Measurements from ENCODE around the gene ZKSCAN7.

The ZKSCAN7 gene

DNA sequence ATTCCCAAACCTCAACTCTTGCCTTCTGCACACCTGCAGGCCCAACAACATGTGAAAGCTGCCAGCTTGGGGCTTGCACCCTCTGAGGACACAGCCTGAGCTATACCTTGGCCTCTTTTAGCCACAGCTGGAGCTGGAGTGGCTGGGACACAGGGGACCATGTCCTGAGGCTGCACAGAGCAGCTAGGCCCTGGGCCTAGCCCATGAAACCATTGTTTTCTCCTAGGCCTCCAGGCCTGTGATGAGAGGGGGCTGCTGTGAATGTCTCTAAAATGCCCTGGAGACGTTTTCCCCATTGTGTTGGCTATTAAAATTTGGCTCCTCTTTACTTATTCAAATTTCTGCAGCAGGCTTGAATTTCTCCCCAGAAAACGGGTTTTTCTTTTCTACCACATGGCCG is 7.2 kb downstream of the ZKSCAN7 start:
- H3K4me3 ChIP-seq (ENCODE audit: low read depth, low read length, poor library complexity, severe bottlenecking): no peak overlapping the region
- no peak overlapping the region for H2AFZ ChIP-seq (ENCODE audit: low read length)
- TF ChIP-seq, protein P1, sequence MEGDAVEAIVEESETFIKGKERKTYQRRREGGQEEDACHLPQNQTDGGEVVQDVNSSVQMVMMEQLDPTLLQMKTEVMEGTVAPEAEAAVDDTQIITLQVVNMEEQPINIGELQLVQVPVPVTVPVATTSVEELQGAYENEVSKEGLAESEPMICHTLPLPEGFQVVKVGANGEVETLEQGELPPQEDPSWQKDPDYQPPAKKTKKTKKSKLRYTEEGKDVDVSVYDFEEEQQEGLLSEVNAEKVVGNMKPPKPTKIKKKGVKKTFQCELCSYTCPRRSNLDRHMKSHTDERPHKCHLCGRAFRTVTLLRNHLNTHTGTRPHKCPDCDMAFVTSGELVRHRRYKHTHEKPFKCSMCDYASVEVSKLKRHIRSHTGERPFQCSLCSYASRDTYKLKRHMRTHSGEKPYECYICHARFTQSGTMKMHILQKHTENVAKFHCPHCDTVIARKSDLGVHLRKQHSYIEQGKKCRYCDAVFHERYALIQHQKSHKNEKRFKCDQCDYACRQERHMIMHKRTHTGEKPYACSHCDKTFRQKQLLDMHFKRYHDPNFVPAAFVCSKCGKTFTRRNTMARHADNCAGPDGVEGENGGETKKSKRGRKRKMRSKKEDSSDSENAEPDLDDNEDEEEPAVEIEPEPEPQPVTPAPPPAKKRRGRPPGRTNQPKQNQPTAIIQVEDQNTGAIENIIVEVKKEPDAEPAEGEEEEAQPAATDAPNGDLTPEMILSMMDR (IDR thresholded peaks at IDR 0.05; ENCODE audit: low read length): no peak
- TF ChIP-seq EZH2 (IDR thresholded peaks at IDR 0.05; ENCODE audit: borderline replicate concordance, low read length): no peak
- H3K27me3 ChIP-seq (ENCODE audit: insufficient read depth, low read length): no peaks in the 10 kb centered on the region
- H3K9ac ChIP-seq (ENCODE audit: low read length): no peak overlapping the region
- H3K9me2 ChIP-seq (ENCODE audit: low read depth, low read length): no peaks in the 10 kb centered on the region
- H3K27ac ChIP-seq (ENCODE audit: low read depth, low read length, poor library complexity, severe bottlenecking): no peak overlapping the region
- peaks cover 14% of the 10 kb centered on the region; the same call in 1 of the 2 replicates for H3K9me3 ChIP-seq (ENCODE audit: low read length)
- H3F3A ChIP-seq (ENCODE audit: insufficient read depth, low read length): no peaks in the 10 kb centered on the region
- H3K4me2 ChIP-seq (ENCODE audit: low read length): no peak overlapping the region
- no peaks in the 10 kb centered on the region for H3K79me2 ChIP-seq (ENCODE audit: insufficient read depth, low read length)
- no peaks in the 10 kb centered on the region for H3K4me1 ChIP-seq (ENCODE audit: insufficient read depth, low read length, severe bottlenecking)
- H4K20me1 ChIP-seq (ENCODE audit: insufficient read depth, low read length): no peaks in the 10 kb centered on the region
- peaks cover 16% of the 10 kb centered on the region for H3K36me3 ChIP-seq (ENCODE audit: insufficient read depth, low read length)

- H3K9ac ChIP-seq (ENCODE audit: low read length): no peak overlapping the region
- no peak overlapping the region for H3K4me2 ChIP-seq (ENCODE audit: low read length)
- H3K79me2 ChIP-seq (ENCODE audit: insufficient read depth, low read length): no peaks in the 10 kb centered on the region
- no peaks in the 10 kb centered on the region for H4K20me1 ChIP-seq (ENCODE audit: insufficient read depth, low read length)
- no peak overlapping the region for H2AFZ ChIP-seq (ENCODE audit: low read length)
- H3K4me1 ChIP-seq (ENCODE audit: insufficient read depth, low read length, severe bottlenecking): no peaks in the 10 kb centered on the region
- H3K27ac ChIP-seq (ENCODE audit: low read depth, low read length, poor library complexity, severe bottlenecking): no peak overlapping the region
- H3K27me3 ChIP-seq (ENCODE audit: insufficient read depth, low read length): no peaks in the 10 kb centered on the region
- no peaks in the 10 kb centered on the region for H3K9me2 ChIP-seq (ENCODE audit: low read depth, low read length)
- TF ChIP-seq EZH2 (IDR thresholded peaks at IDR 0.05; ENCODE audit: borderline replicate concordance, low read length): no peak
- TF ChIP-seq, protein P1 (IDR thresholded peaks at IDR 0.05; ENCODE audit: low read length): no peak
- no peaks in the 10 kb centered on the region for H3F3A ChIP-seq (ENCODE audit: insufficient read depth, low read length)
- peaks cover 38% of the 10 kb centered on the region for H3K9me3 ChIP-seq (ENCODE audit: low read length)
- peaks cover 18% of the 10 kb centered on the region; the same call in 1 of the 2 replicates for H3K36me3 ChIP-seq (ENCODE audit: insufficient read depth, low read length)
- H3K4me3 ChIP-seq (ENCODE audit: low read depth, low read length, poor library complexity, severe bottlenecking): no peak overlapping the region
Observed at GRCh38 chr3:44568561-44568960, 13.6 kb downstream of the ZKSCAN7 start.

DNA sequence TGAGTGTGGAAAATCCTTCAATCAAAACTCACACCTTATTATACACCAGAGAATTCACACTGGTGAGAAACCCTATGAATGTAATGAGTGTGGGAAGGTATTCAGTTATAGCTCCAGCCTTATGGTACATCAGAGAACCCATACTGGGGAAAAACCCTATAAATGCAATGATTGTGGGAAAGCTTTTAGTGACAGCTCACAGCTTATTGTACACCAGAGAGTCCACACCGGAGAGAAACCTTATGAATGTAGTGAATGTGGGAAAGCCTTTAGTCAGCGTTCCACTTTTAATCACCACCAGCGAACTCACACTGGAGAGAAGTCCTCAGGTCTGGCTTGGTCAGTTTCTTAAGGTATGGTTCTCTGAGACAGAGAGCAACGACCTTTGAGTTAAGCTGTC is 16.0 kb downstream of the ZKSCAN7 start:
- no peak for TF ChIP-seq EZH2 (IDR thresholded peaks at IDR 0.05; ENCODE audit: borderline replicate concordance, low read length)
- TF ChIP-seq, protein P1 (IDR thresholded peaks at IDR 0.05; ENCODE audit: low read length): no peak
- no peaks in the 10 kb centered on the region for H3K9me2 ChIP-seq (ENCODE audit: low read depth, low read length)
- no peaks in the 10 kb centered on the region for H3K4me1 ChIP-seq (ENCODE audit: insufficient read depth, low read length, severe bottlenecking)
- no peak overlapping the region for H3K4me2 ChIP-seq (ENCODE audit: low read length)
- no peaks in the 10 kb centered on the region for H3K27me3 ChIP-seq (ENCODE audit: insufficient read depth, low read length)
- no peaks in the 10 kb centered on the region for H3F3A ChIP-seq (ENCODE audit: insufficient read depth, low read length)
- H3K36me3 ChIP-seq (ENCODE audit: insufficient read depth, low read length): peaks cover 18% of the 10 kb centered on the region; the same call in 1 of the 2 replicates
- no peaks in the 10 kb centered on the region for H4K20me1 ChIP-seq (ENCODE audit: insufficient read depth, low read length)
- H3K4me3 ChIP-seq (ENCODE audit: low read depth, low read length, poor library complexity, severe bottlenecking): no peak overlapping the region
- H2AFZ ChIP-seq (ENCODE audit: low read length): no peak overlapping the region
- H3K9me3 ChIP-seq (ENCODE audit: low read length): peaks cover 30% of the 10 kb centered on the region
- H3K27ac ChIP-seq (ENCODE audit: low read depth, low read length, poor library complexity, severe bottlenecking): no peak overlapping the region
- no peaks in the 10 kb centered on the region for H3K79me2 ChIP-seq (ENCODE audit: insufficient read depth, low read length)
- no peak overlapping the region for H3K9ac ChIP-seq (ENCODE audit: low read length)

All from OCI-LY1 (cell line).